HFFc6 (cell line): Measurements from ENCODE around the gene SLC35B1. TPM values are rescaled to one million over a fixed set of nuclear protein-coding genes. Genes with fewer than 3 reads are reported as not detected.
A peak's percentile ranks its signal among the peaks of the same experiment; 100 is the strongest.

Experiments
- DNase-seq: peaks from one replicate; pipeline ENCODE4 v3.0.0-alpha.2; 2018
- H3K27ac Mint-ChIP-seq: 2 replicates; pipeline ENCODE4 v1.8.0; 2020; ENCODE audit warnings: mild to moderate bottlenecking, mixed read lengths
- H3K27me3 Mint-ChIP-seq: 2 replicates; pipeline ENCODE4 v1.8.0; 2021; ENCODE audit warnings: mild to moderate bottlenecking, moderate library complexity, mixed read lengths; ENCODE audit not compliant: insufficient read depth
- H3K36me3 Mint-ChIP-seq: 2 replicates; pipeline ENCODE4 v1.8.0; 2021; ENCODE audit warnings: low read depth, mixed read lengths
- H3K4me1 Mint-ChIP-seq: 2 replicates; pipeline ENCODE4 v1.8.0; 2020; ENCODE audit warnings: low read depth, mixed read lengths
- H3K4me3 Mint-ChIP-seq: 2 replicates; pipeline ENCODE4 v1.8.0; 2020; ENCODE audit warnings: mild to moderate bottlenecking, moderate library complexity, mixed read lengths
- H3K9me3 Mint-ChIP-seq: 2 replicates; pipeline ENCODE4 v1.8.0; 2020; ENCODE audit warnings: mild to moderate bottlenecking, mixed read lengths
- total RNA-seq, 6 experiments: library from RNA; stranded (reverse); fragmentation: NEBNext Ultra II Directional; extraction: Animal tissue kit (Norgen Biotek cat#: 25700); gene quantifications; 2 replicates in 1 of 6; 3 replicates in 5 of 6; pipeline ENCODE4 v1.2.3, GENCODE V29; 2021
- TF ChIP-seq, protein P1 (sequence below): fragments of 200-600 bp; sonication (generic); IDR thresholded peaks from 2 replicates; pipeline ENCODE4 v1.5.0; 2021; ENCODE audit warnings: antibody characterized with exemption, mild to moderate bottlenecking

The SLC35B1 gene
- total RNA-seq, 6 experiments from 2014 or later, result 78.2 to 117 (median 88.4) TPM

- Mint-ChIP-seq H3K4me1 (no peaks in the 10 kb centered on the region), H3K4me3 (no peak overlapping the region), H3K27ac (no peak overlapping the region), H3K36me3 (no peaks in the 10 kb centered on the region), H3K27me3 (peaks cover 24% of the 10 kb centered on the region), H3K9me3 (no peaks in the 10 kb centered on the region)
- TF ChIP-seq, protein P1, sequence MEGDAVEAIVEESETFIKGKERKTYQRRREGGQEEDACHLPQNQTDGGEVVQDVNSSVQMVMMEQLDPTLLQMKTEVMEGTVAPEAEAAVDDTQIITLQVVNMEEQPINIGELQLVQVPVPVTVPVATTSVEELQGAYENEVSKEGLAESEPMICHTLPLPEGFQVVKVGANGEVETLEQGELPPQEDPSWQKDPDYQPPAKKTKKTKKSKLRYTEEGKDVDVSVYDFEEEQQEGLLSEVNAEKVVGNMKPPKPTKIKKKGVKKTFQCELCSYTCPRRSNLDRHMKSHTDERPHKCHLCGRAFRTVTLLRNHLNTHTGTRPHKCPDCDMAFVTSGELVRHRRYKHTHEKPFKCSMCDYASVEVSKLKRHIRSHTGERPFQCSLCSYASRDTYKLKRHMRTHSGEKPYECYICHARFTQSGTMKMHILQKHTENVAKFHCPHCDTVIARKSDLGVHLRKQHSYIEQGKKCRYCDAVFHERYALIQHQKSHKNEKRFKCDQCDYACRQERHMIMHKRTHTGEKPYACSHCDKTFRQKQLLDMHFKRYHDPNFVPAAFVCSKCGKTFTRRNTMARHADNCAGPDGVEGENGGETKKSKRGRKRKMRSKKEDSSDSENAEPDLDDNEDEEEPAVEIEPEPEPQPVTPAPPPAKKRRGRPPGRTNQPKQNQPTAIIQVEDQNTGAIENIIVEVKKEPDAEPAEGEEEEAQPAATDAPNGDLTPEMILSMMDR, result no peak
- DNase-seq, result no peak
Observed at GRCh38 chr17:49715216-49715615, 7.5 kb upstream of the SLC35B1 start.

GRCh38 chr17:49708515-49709183 is 885 bp upstream of the SLC35B1 start:
- TF ChIP-seq, protein P1, result no peak; the same call in 1 of the 2 replicates
- peaks cover 9% of the 10 kb centered on the region for H3K36me3 Mint-ChIP-seq
- no peaks in the 10 kb centered on the region for H3K9me3 Mint-ChIP-seq
- H3K4me3 Mint-ChIP-seq, result peak overlapping the region; percentile 97
- H3K4me1 Mint-ChIP-seq, result peaks cover 34% of the 10 kb centered on the region
- peak overlapping the region; percentile 99 for H3K27ac Mint-ChIP-seq
- no peak for DNase-seq
- peaks cover 16% of the 10 kb centered on the region for H3K27me3 Mint-ChIP-seq

DNA sequence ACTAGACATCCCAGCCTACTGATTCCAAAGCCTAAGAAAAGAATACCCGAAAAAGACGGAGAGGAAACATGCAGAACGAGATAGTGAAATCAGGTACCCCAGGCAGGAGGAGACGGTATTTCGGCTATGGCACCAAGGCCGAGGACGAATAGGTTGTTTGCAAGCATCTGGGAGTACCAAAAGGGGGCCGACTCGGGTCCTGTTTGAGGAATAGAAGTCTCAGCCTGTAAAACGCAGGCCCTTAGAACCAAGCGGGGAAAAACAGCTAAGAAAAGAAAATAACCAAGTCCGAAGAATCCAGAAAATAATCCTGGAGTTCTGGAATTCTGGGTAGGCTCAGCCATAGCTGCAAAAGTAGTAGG is 537 bp downstream of the SLC35B1 start:
- Mint-ChIP-seq H3K27ac (peak overlapping the region; percentile 99), H3K4me1 (peaks cover 34% of the 10 kb centered on the region), H3K27me3 (peaks cover 13% of the 10 kb centered on the region), H3K36me3 (peaks cover 12% of the 10 kb centered on the region), H3K4me3 (peak overlapping the region; percentile 97), H3K9me3 (no peaks in the 10 kb centered on the region)
- no peak for DNase-seq
- TF ChIP-seq, protein P1, result no peak

- Mint-ChIP-seq H3K27me3 (peaks cover 5% of the 10 kb centered on the region; the same call in 1 of the 2 replicates), H3K36me3 (peaks cover 20% of the 10 kb centered on the region), H3K27ac (no peak overlapping the region; the same call in 1 of the 2 replicates), H3K4me3 (peak overlapping the region; percentile 63), H3K4me1 (peaks cover 34% of the 10 kb centered on the region), H3K9me3 (no peaks in the 10 kb centered on the region)
- TF ChIP-seq, protein P1, result no peak
- DNase-seq, result no peak
Observed at GRCh38 chr17:49705254-49705653, 2.5 kb downstream of the SLC35B1 start.

GRCh38 chr17:49703557-49704277 is 4.0 kb downstream of the SLC35B1 start:
- TF ChIP-seq, protein P1, result peak; percentile 74
- DNase-seq, result peak; percentile 27
- Mint-ChIP-seq H3K36me3 (peaks cover 20% of the 10 kb centered on the region), H3K4me3 (no peak overlapping the region), H3K27ac (no peak overlapping the region), H3K9me3 (no peaks in the 10 kb centered on the region), H3K4me1 (peaks cover 27% of the 10 kb centered on the region), H3K27me3 (peaks cover 5% of the 10 kb centered on the region; the same call in 1 of the 2 replicates)
